HepG2 (cell line): Measurements from ENCODE around the gene SYPL2. TPM values are rescaled to one million over a fixed set of nuclear protein-coding genes. Genes with fewer than 3 reads are reported as not detected.

Experiments used
- ATAC-seq: fragments of 200-7000 bp; cut with Tn5 transposase; 3 replicates; pipeline ENCODE4 v1.9.1; 2020; ENCODE audit warnings: mild to moderate bottlenecking, moderate library complexity
- BruUV-seq: library from RNA; stranded (reverse); fragments of 400-500 nt; replicated peaks from 2 replicates; lab custom pipeline; 2021; lab: Mats Ljungman, UMichigan
- CTCF ChIA-PET: fragments of 300-600 bp; formaldehyde crosslinking; extraction: SDS; loops from one replicate; lab custom pipeline; 2021; ENCODE audit warnings: low total read pairs, inconsistent platforms, low intra/inter-chr PET ratio; lab: Yijun Ruan, JAX
- POLR2A ChIA-PET: fragments of 350-600 bp; sonication (Branson Sonifier 250); formaldehyde crosslinking; loops from one replicate; lab custom pipeline; 2020; ENCODE audit warnings: antibody characterized with exemption, inconsistent platforms; lab: Yijun Ruan, JAX
- DNase-seq: peaks from one replicate; pipeline ENCODE4 v3.0.0-alpha.2; 2015; ENCODE audit warnings: low spot score
- FAIRE-seq: peaks from 3 replicates; lab custom pipeline; 2011; peaks lifted over from hg19 to GRCh38; lab: Jason Lieb, UNC
- H2AFZ ChIP-seq: one replicate; pipeline ENCODE4 v1.6.1; 2011; ENCODE audit warnings: low read length, inconsistent platforms
- H3K27ac ChIP-seq: fragments of 300-600 bp; 3 replicates; pipeline ENCODE4 v1.8.0; 2011; ENCODE audit warnings: mixed run types, mild to moderate bottlenecking, mixed read lengths, low read length, inconsistent platforms; ENCODE audit not compliant: insufficient read depth; ENCODE audit errors: extremely low read length
- H3K27me3 ChIP-seq, 2 experiments: fragments of 200-600 bp in 1 of 2; 2 replicates in 1 of 2; 3 replicates in 1 of 2; pipeline versions ENCODE4 v1.6.0 to v1.8.0; 2011; ENCODE audit warnings: low read length in 2 of 2, mild to moderate bottlenecking in 2 of 2, moderate library complexity in 2 of 2, inconsistent platforms in 1 of 2; ENCODE audit not compliant: insufficient read depth in 2 of 2, control insufficient read depth in 1 of 2
- H3K36me3 ChIP-seq, 2 experiments: fragments of 200-600 bp in 1 of 2; replicated peaks in 1 of 2; 2 replicates in 1 of 2; 3 replicates in 1 of 2; pipeline versions ENCODE4 v1.5.1 to v1.8.0; 2011; ENCODE audit warnings: low read length in 2 of 2, inconsistent platforms in 1 of 2; ENCODE audit not compliant: insufficient read depth in 2 of 2, control insufficient read depth in 1 of 2
- H3K4me1 ChIP-seq: 2 replicates; pipeline ENCODE4 v1.5.1; 2012; ENCODE audit warnings: low read length, inconsistent platforms; ENCODE audit not compliant: insufficient read depth
- H3K4me2 ChIP-seq: 2 replicates; pipeline ENCODE4 v1.6.0; 2011; ENCODE audit warnings: low read depth, low read length, inconsistent platforms
- H3K4me3 ChIP-seq, 3 experiments: fragments of 200-600 bp in 1 of 3; sonication (generic), shearing (Covaris generic) in 1 of 3; replicated peaks in 1 of 3; 2 replicates each; pipeline ENCODE4 v1.5.1; 2011 to 2016; ENCODE audit warnings: low read length in 3 of 3, inconsistent platforms in 2 of 3, low read depth in 2 of 3, mild to moderate bottlenecking in 2 of 3, control low read depth in 1 of 3, mixed read lengths in 1 of 3; ENCODE audit not compliant: insufficient read depth in 1 of 3
- H3K79me2 ChIP-seq: one replicate; pipeline ENCODE4 v1.6.1; 2011; ENCODE audit warnings: low read length, inconsistent platforms; ENCODE audit not compliant: insufficient read depth
- H3K9ac ChIP-seq: 2 replicates; pipeline ENCODE4 v1.6.0; 2011; ENCODE audit warnings: mild to moderate bottlenecking, low read depth, low read length, inconsistent platforms; ENCODE audit not compliant: insufficient read depth
- H3K9me3 ChIP-seq: 2 replicates; pipeline ENCODE4 v1.5.1; 2012; ENCODE audit warnings: mild to moderate bottlenecking, low read length
- H4K20me1 ChIP-seq: 2 replicates; pipeline ENCODE4 v1.6.0; 2011; ENCODE audit warnings: inconsistent platforms, mild to moderate bottlenecking, low read length, moderate library complexity; ENCODE audit not compliant: insufficient read depth
- BCL6 ChIP-seq: IDR thresholded peaks from 2 replicates; pipeline ENCODE4 v1.6.1; 2016; ENCODE audit warnings: missing genetic modification reagents, missing compliant biosample characterization
- CHCHD3 ChIP-seq: sonication (generic); formaldehyde crosslinking; IDR thresholded peaks from 2 replicates; pipeline ENCODE4 v1.8.0; 2022; ENCODE audit warnings: mild to moderate bottlenecking, missing genetic modification reagents, moderate library complexity
- HOXA7 ChIP-seq: sonication (generic); formaldehyde crosslinking; IDR thresholded peaks from 2 replicates; pipeline ENCODE4 v1.8.1; 2022; ENCODE audit warnings: mild to moderate bottlenecking, missing genetic modification reagents, moderate library complexity
- IRF2 ChIP-seq: IDR thresholded peaks from 2 replicates; pipeline ENCODE4 v1.6.1; 2018; ENCODE audit warnings: missing genetic modification reagents, missing compliant biosample characterization
- MATR3 ChIP-seq: sonication (generic); formaldehyde crosslinking; IDR thresholded peaks from 2 replicates; pipeline ENCODE4 v1.4.0; 2020; ENCODE audit warnings: missing genetic modification reagents
- MYNN ChIP-seq: sonication (generic); formaldehyde crosslinking; IDR thresholded peaks from 2 replicates; pipeline ENCODE4 v1.4.0; 2020; ENCODE audit warnings: mild to moderate bottlenecking, low read depth, missing genetic modification reagents
- POGZ ChIP-seq: sonication (generic); formaldehyde crosslinking; IDR thresholded peaks from 2 replicates; pipeline ENCODE4 v1.4.0; 2020; ENCODE audit warnings: mild to moderate bottlenecking, missing genetic modification reagents
- RELA ChIP-seq: sonication (generic); formaldehyde crosslinking; IDR thresholded peaks from 2 replicates; pipeline ENCODE4 v1.4.0; 2020; ENCODE audit warnings: missing genetic modification reagents
- RNF219 ChIP-seq: sonication (generic); formaldehyde crosslinking; IDR thresholded peaks from 2 replicates; pipeline ENCODE4 v1.5.0; 2020; ENCODE audit warnings: mild to moderate bottlenecking, missing genetic modification reagents
- YY1 ChIP-seq: IDR thresholded peaks from 2 replicates; pipeline ENCODE4 v1.6.1; 2011; ENCODE audit warnings: low read length, low read depth, moderate library complexity, mild to moderate bottlenecking; ENCODE audit not compliant: insufficient read depth, insufficient replicate concordance
- ZFP36 ChIP-seq: fragments of 150-350 bp; IDR thresholded peaks from 2 replicates; pipeline ENCODE4 v1.6.1; 2018; ENCODE audit warnings: borderline replicate concordance, low read length, low read depth; ENCODE audit not compliant: partially characterized antibody
- ZNF282 ChIP-seq: fragments of 450-650 bp; IDR thresholded peaks from 2 replicates; pipeline ENCODE4 v1.6.1; 2018; ENCODE audit not compliant: partially characterized antibody
- ZNF501 ChIP-seq: sonication (generic); formaldehyde crosslinking; IDR thresholded peaks from 2 replicates; pipeline ENCODE4 v1.5.1; 2020; ENCODE audit warnings: mild to moderate bottlenecking, moderate library complexity, missing genetic modification reagents
- ZNF549 ChIP-seq: sonication (generic); formaldehyde crosslinking; IDR thresholded peaks from 2 replicates; pipeline ENCODE4 v1.5.0; 2020; ENCODE audit warnings: missing genetic modification reagents
- ZNF644 ChIP-seq: IDR thresholded peaks from 2 replicates; pipeline ENCODE4 v1.6.1; 2016; ENCODE audit warnings: low read depth
- ZNF772 ChIP-seq: sonication (generic); formaldehyde crosslinking; IDR thresholded peaks from 2 replicates; pipeline ENCODE4 v1.5.0; 2020; ENCODE audit warnings: mild to moderate bottlenecking, missing genetic modification reagents
- ZNF781 ChIP-seq: sonication (generic); formaldehyde crosslinking; IDR thresholded peaks from 2 replicates; pipeline ENCODE4 v1.5.1; 2020; ENCODE audit warnings: borderline replicate concordance, mild to moderate bottlenecking, missing genetic modification reagents; ENCODE audit errors: not compliant biosample characterization
- WGBS: methylation state at CpG from one replicate; pipeline ENCODE4 v1.1.6; 2017; ENCODE audit warnings: low lambda C conversion rate; 5-methylcytosine and 5-hydroxymethylcytosine counted together
- in situ Hi-C: cut with HindIII; loops from 2 replicates; pipeline ENCODE4 v1.10.0; 2017; ENCODE audit warnings: low pct_unique_long_range_greater_than_20kb; ENCODE audit not compliant: extremely low pct_ligation_motif_present
- intact Hi-C: fragments of 100-400 bp; cut with micrococcal nuclease; formaldehyde crosslinking; loops from one replicate; pipeline ENCODE4 v1.10.0; 2022; ENCODE audit not compliant: unreplicated experiment
- polyA plus RNA-seq, 8 experiments: library from polyadenylated mRNA; depleted of rRNA in 3 of 8; stranded (reverse) in 7 of 8; unstranded in 1 of 8; fragments of >200 nt; fragmentation: Illumina TruSeq in 4 of 8; extraction: Trizol in 4 of 8; gene quantifications; 2 replicates each; pipeline versions ENCODE4 v1.2.1 to v1.2.3, GENCODE V29; 2011 to 2016; ENCODE audit warnings: low read depth in 4 of 8, missing spikeins in 1 of 8, mixed read lengths in 1 of 8; ENCODE audit not compliant: insufficient read depth in 1 of 8
- total RNA-seq, 5 experiments: library from RNA; depleted of rRNA; stranded (reverse); fragments of >200 nt; fragmentation: Illumina TruSeq; extraction: Trizol; gene quantifications; 2 replicates each; pipeline ENCODE4 v1.2.3, GENCODE V29; 2016; ENCODE audit warnings: low read depth in 1 of 5
- TF ChIP-seq, protein P1 (sequence below): sonication (generic); formaldehyde crosslinking; IDR thresholded peaks from 2 replicates; pipeline ENCODE4 v1.5.0; 2020; ENCODE audit warnings: missing genetic modification reagents, mild to moderate bottlenecking, borderline replicate concordance
- TF ChIP-seq, protein P2 (sequence below): IDR thresholded peaks from 2 replicates; pipeline ENCODE4 v1.6.1; 2018; ENCODE audit warnings: missing genetic modification reagents
- TF ChIP-seq, protein P3 (sequence below): sonication (generic); formaldehyde crosslinking; IDR thresholded peaks from 2 replicates; pipeline ENCODE4 v1.4.0; 2020; ENCODE audit warnings: missing genetic modification reagents
- TF ChIP-seq, protein P4 (sequence below): sonication (generic); formaldehyde crosslinking; IDR thresholded peaks from 2 replicates; pipeline ENCODE4 v1.5.1; 2020; ENCODE audit warnings: missing genetic modification reagents, mild to moderate bottlenecking, borderline replicate concordance

SYPL2 gene
- total and polyA plus RNA-seq, 2 of the 13 experiments (the other 11 are each of a cell fraction or from before 2014, with no cell fraction given): 0.17 to 0.24 TPM

DNA sequence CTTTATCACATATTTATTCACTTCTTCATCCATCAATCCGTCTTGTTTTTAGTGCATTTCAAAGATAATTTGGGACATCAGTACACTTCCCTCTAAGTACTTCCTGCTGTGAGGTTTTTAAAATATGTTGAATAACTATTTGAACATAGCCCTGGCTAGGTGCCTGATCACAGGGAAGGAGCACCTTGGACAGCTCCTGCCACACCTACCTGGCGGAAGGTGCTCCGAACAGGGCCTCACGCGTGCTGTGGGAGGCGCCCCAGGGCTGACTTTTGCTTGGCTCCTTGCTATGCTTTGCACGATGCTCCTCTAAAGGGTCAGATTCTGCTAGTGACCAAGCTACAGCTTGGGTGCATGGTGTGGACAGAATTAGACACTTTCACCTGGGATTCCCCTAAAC is 12.5 kb downstream of the SYPL2 start (continued):
- TF ChIP-seq, protein P1, sequence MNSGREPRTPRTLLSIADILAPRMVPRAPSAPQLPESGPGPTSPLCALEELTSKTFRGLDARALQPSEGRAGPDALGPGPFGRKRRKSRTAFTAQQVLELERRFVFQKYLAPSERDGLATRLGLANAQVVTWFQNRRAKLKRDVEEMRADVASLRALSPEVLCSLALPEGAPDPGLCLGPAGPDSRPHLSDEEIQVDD (CRISPR knock-in tag): no peak
- TF ChIP-seq HOXA7 (CRISPR knock-in tag): no peak
- TF ChIP-seq ZNF772 (CRISPR knock-in tag): no peak
- no peak for TF ChIP-seq ZNF501
- TF ChIP-seq, protein P2, sequence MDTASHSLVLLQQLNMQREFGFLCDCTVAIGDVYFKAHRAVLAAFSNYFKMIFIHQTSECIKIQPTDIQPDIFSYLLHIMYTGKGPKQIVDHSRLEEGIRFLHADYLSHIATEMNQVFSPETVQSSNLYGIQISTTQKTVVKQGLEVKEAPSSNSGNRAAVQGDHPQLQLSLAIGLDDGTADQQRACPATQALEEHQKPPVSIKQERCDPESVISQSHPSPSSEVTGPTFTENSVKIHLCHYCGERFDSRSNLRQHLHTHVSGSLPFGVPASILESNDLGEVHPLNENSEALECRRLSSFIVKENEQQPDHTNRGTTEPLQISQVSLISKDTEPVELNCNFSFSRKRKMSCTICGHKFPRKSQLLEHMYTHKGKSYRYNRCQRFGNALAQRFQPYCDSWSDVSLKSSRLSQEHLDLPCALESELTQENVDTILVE (CRISPR knock-in tag): no peak
- TF ChIP-seq ZFP36: no peak
- no peak for TF ChIP-seq POGZ (CRISPR knock-in tag)
- TF ChIP-seq ZNF644 (CRISPR knock-in tag): no peak
- TF ChIP-seq YY1: no peak

- Histone ChIP-seq H3K4me2 (no peak overlapping the region), H3K27me3 (peaks cover 1 to 33% of the 10 kb centered on the region in 2 experiments; a peak in 4 of 5 replicates), H3K9me3 (no peaks in the 10 kb centered on the region), H3K4me3 (no peak overlapping the region), H3K4me1 (peaks cover 8% of the 10 kb centered on the region), H3K79me2 (no peaks in the 10 kb centered on the region), H3K9ac (no peak overlapping the region), H2AFZ (no peak overlapping the region), H3K27ac (no peak overlapping the region), H3K36me3 (no peaks in the 10 kb centered on the region), H4K20me1 (no peaks in the 10 kb centered on the region)
- no peak for ATAC-seq
- intact Hi-C loops (no loop called here), in situ Hi-C loops (no loop called here)
- ChIA-PET CTCF (no interaction called here), POLR2A (no interaction called here)
- DNase-seq: no peak
- BruUV-seq: no TSS peak
- 35% methylated on average over 5 of the region's 5 CpGs for WGBS
- FAIRE-seq: no peak
- TF ChIP-seq IRF2 (CRISPR knock-in tag) (no peak), CHCHD3 (CRISPR knock-in tag) (no peak), MYNN (CRISPR knock-in tag) (no peak), RELA (CRISPR knock-in tag) (no peak), BCL6 (CRISPR knock-in tag) (no peak), MATR3 (CRISPR knock-in tag) (no peak), ZNF282 (no peak), ZNF781 (CRISPR knock-in tag) (no peak), ZNF549 (CRISPR knock-in tag) (no peak), RNF219 (CRISPR knock-in tag) (no peak)
- TF ChIP-seq, protein P3, sequence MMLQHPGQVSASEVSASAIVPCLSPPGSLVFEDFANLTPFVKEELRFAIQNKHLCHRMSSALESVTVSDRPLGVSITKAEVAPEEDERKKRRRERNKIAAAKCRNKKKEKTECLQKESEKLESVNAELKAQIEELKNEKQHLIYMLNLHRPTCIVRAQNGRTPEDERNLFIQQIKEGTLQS (CRISPR knock-in tag): no peak
- TF ChIP-seq, protein P4, sequence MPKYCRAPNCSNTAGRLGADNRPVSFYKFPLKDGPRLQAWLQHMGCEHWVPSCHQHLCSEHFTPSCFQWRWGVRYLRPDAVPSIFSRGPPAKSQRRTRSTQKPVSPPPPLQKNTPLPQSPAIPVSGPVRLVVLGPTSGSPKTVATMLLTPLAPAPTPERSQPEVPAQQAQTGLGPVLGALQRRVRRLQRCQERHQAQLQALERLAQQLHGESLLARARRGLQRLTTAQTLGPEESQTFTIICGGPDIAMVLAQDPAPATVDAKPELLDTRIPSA (CRISPR knock-in tag): no peak
Observed at GRCh38 chr1:109479311-109479710, 13.0 kb downstream of the SYPL2 start.
